LNCaP clone FGC (cell line): Measurements from ENCODE around the gene NRXN3.
"Not testable (repeated sequence)": the region's sequence is repeated elsewhere in the genome, so short reads cannot be mapped to it uniquely, and the experiment has no call there.

Experiments used
- DNase-seq: peaks from one replicate; pipeline ENCODE4 v3.0.0-alpha.2; 2011; ENCODE audit warnings: low read depth
- H3K4me3 ChIP-seq: 2 replicates; pipeline ENCODE4 v1.5.1; 2011; ENCODE audit warnings: mild to moderate bottlenecking, low read depth, low read length, control low read depth
- TF ChIP-seq, protein P1 (sequence below): IDR thresholded peaks from 2 replicates; pipeline ENCODE4 v1.5.1; 2012; ENCODE audit warnings: mild to moderate bottlenecking; ENCODE audit not compliant: control insufficient read depth, insufficient read depth; ENCODE audit errors: extremely low read depth

Gene NRXN3

GRCh38 chr14:78566026-78566858, 396.1 kb downstream of the NRXN3 start:
- DNase-seq = no peak
- TF ChIP-seq, protein P1, sequence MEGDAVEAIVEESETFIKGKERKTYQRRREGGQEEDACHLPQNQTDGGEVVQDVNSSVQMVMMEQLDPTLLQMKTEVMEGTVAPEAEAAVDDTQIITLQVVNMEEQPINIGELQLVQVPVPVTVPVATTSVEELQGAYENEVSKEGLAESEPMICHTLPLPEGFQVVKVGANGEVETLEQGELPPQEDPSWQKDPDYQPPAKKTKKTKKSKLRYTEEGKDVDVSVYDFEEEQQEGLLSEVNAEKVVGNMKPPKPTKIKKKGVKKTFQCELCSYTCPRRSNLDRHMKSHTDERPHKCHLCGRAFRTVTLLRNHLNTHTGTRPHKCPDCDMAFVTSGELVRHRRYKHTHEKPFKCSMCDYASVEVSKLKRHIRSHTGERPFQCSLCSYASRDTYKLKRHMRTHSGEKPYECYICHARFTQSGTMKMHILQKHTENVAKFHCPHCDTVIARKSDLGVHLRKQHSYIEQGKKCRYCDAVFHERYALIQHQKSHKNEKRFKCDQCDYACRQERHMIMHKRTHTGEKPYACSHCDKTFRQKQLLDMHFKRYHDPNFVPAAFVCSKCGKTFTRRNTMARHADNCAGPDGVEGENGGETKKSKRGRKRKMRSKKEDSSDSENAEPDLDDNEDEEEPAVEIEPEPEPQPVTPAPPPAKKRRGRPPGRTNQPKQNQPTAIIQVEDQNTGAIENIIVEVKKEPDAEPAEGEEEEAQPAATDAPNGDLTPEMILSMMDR = peak; percentile 94
- no peak overlapping the region for H3K4me3 ChIP-seq

GRCh38 chr14:78566859-78567172, 396.6 kb downstream of the NRXN3 start:
- no peak overlapping the region for H3K4me3 ChIP-seq
- DNase-seq = no peak
- TF ChIP-seq, protein P1 = no peak

GRCh38 chr14:78567343-78567742, 397.2 kb downstream of the NRXN3 start:
- TF ChIP-seq, protein P1 = no peak
- no peak overlapping the region for H3K4me3 ChIP-seq
- DNase-seq = no peak

- not testable (repeated sequence) for DNase-seq, H3K4me3 ChIP-seq
These were observed 403.6 kb downstream of the NRXN3 start for GRCh38 chr14:78573736-78574135.

DNA sequence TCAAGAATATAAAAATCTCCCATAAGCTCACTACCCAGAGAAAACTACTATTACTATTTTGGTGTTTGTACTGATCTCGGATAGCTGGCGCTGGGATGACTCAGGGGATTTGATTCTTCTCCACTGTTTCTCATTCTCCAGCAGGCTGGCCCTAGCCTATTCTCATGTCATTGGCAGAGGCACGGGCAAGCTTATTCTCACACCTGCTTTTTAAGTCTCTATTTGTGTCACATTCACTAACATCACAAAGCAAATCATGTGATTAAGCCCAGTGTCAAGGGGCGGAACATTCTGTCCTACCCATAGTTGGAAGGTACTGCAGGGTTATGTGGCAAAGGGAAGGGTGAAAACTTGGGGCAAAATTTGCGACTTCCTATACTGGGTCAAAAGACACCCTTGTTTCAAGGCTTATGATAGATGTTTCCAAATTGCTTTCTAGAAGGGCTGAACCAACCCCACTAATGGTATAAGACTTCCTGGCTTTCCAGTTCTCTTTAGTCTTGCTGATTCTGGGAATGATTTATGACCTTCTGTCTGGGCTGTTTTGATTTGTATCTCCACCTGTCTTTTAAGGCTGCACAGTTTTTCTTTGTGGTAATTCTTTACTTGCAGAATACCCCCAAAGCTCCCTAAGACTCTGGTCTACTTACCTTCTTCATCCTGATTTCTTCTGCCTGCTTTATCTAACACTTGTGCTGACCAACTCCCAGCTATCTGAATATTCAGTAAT, 406.4 kb downstream of the NRXN3 start:
- TF ChIP-seq, protein P1 = no peak
- H3K4me3 ChIP-seq = no peak overlapping the region
- DNase-seq = no peak

DNA sequence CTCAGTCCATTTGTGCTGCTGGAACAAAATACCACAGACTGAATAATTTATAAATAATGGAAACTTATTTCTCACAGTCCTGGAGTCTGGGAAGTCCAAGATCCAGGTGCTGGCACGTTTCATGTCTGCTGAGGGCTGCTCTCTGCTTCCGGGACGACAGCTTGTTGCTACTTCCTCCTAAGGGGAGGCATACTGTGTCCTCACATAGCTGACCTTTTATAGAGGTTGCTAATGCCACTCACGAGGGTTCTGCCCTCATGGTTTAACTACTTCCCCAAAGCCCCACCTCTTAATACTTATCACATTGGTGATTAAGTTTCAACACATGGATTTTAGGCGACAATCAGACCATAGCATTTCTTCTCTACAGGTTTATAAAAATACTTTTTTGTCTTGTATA, 411.1 kb downstream of the NRXN3 start:
- no peak for DNase-seq
- TF ChIP-seq, protein P1 = no peak
- H3K4me3 ChIP-seq = no peak overlapping the region

DNA sequence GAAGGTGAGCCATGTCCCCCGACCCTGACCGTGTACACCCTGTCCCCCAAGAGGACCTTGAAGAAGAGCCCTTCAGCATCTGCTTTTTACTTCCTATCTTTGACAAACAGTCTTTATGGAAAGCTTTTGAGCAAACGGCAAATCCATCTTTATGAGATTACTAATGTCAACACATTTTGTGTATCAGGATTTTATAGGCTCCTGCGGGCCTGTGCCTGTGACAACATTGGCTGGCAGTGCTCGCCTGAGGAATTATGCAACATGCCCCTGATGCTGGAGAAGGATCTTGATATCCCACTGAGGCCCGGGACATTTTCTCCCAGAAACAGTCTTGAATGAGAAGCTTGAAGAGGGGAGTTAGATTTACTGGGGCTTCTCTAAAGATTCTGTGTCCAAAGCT, 416.5 kb downstream of the NRXN3 start:
- TF ChIP-seq, protein P1 = no peak
- DNase-seq = peak; percentile 80
- H3K4me3 ChIP-seq = no peak overlapping the region
